ENCODE data around the gene ADAT3.

- no peak for TF ChIP-seq POLR2A (IDR thresholded peaks at IDR 0.05; ENCODE audit: extremely low read depth, insufficient read length)
- TF ChIP-seq CTCF (IDR thresholded peaks at IDR 0.05; ENCODE audit: low read depth, low read length) = no peak
These were observed 57.5 kb downstream of the ADAT3 start for GRCh38 chr19:1962674-1963073.

Measured in NB4 (cell line).